ENCODE measurements around the gene DCANP1. TPM values are rescaled to one million over a fixed set of nuclear protein-coding genes. Genes with fewer than 3 reads are reported as not detected.

DCANP1 gene
- total and polyA plus RNA-seq, 9 of the 15 experiments (the other 6 are each of a cell fraction or from before 2014, with no cell fraction given): not detected

GRCh38 chr5:135492319-135492626, 45.1 kb upstream of the DCANP1 start:
- POLR2A ChIA-PET: no interaction called here
- Histone ChIP-seq H3K4me2 (ENCODE audit: insufficient read depth, low read length) (no peak overlapping the region), H2AFZ (ENCODE audit: low read depth, low read length) (no peak overlapping the region), H3K4me3 (no peak overlapping the region), H3K27me3 (ENCODE audit: control insufficient read depth in 2 of 2, insufficient read depth in 2 of 2, low read length in 2 of 2) (peaks cover 0 to 4% of the 10 kb centered on the region in 2 experiments; a peak in 1 of 5 replicates), H3K27ac (ENCODE audit: extremely low read depth, low read depth, low read length) (no peak overlapping the region), H3K9me1 (ENCODE audit: control insufficient read depth, insufficient read depth, low read length) (no peaks in the 10 kb centered on the region), H3K4me1 (replicated peaks in 1 of 2; ENCODE audit: control insufficient read depth in 2 of 2, insufficient read depth in 2 of 2, low read length in 2 of 2) (peaks cover 8 to 34% of the 10 kb centered on the region in 2 experiments; a peak in 4 of 5 replicates), H3K9ac (ENCODE audit: insufficient read depth in 1 of 2, low read depth in 2 of 2, low read length in 2 of 2) (no peak overlapping the region), H4K20me1 (replicated peaks; ENCODE audit: control insufficient read depth, insufficient read depth, low read length) (peaks cover 10% of the 10 kb centered on the region), H3K9me3 (replicated peaks; ENCODE audit: control insufficient read depth, insufficient read depth, low read depth, low read length) (no peaks in the 10 kb centered on the region), H3K79me2 (ENCODE audit: control insufficient read depth, insufficient read depth, low read length) (no peaks in the 10 kb centered on the region), H3K36me3 (ENCODE audit: control insufficient read depth, insufficient read depth, low read length) (no peaks in the 10 kb centered on the region)
- no peak for TF ChIP-seq OTX1 (CRISPR knock-in tag; IDR thresholded peaks at IDR 0.05)
- no peak for TF ChIP-seq ZNF134 (CRISPR knock-in tag; conservative IDR thresholded peaks at IDR 0.05)
- TF ChIP-seq NUFIP1 (IDR thresholded peaks at IDR 0.05; ENCODE audit: partially characterized antibody): no peak
- TF ChIP-seq STAG1 (CRISPR knock-in tag; IDR thresholded peaks at IDR 0.05; ENCODE audit: borderline replicate concordance): no peak
- TF ChIP-seq PCBP1 (IDR thresholded peaks at IDR 0.05; ENCODE audit: low read depth, low read length, poor library complexity, severe bottlenecking): no peak
- TF ChIP-seq TEAD1 (CRISPR knock-in tag; IDR thresholded peaks at IDR 0.05): no peak
- TF ChIP-seq PTRF (tag; IDR thresholded peaks at IDR 0.05): no peak
- TF ChIP-seq NR2C1 (IDR thresholded peaks at IDR 0.05): no peak
- no peak for TF ChIP-seq NR2C1 (tag; IDR thresholded peaks at IDR 0.05)
- no peak for TF ChIP-seq L3MBTL2 (IDR thresholded peaks at IDR 0.05)
- TF ChIP-seq MYNN (IDR thresholded peaks at IDR 0.05): no peak
- no peak for TF ChIP-seq MYNN (CRISPR knock-in tag; IDR thresholded peaks at IDR 0.05)
- TF ChIP-seq ZNF589 (CRISPR knock-in tag; IDR thresholded peaks at IDR 0.05; ENCODE audit: low read depth): no peak
- TF ChIP-seq HOMEZ (CRISPR knock-in tag; IDR thresholded peaks at IDR 0.05): no peak
- no peak for TF ChIP-seq ZNF140 (CRISPR knock-in tag; IDR thresholded peaks at IDR 0.05)
- no peak for TF ChIP-seq HDAC3 (IDR thresholded peaks at IDR 0.05; ENCODE audit: borderline replicate concordance, partially characterized antibody)
- TF ChIP-seq XRCC5 (IDR thresholded peaks at IDR 0.05; ENCODE audit: low read depth, low read length): no peak
- no peak for TF ChIP-seq CXXC5 (CRISPR knock-in tag; IDR thresholded peaks at IDR 0.05)
- TF ChIP-seq TRIM24 (IDR thresholded peaks at IDR 0.05): no peak
- TF ChIP-seq NEUROD1 (IDR thresholded peaks at IDR 0.05; ENCODE audit: borderline replicate concordance, low read depth, low read length, partially characterized antibody): no peak
- ATAC-seq (no peak), DNase-seq (ENCODE audit: extremely low read depth in 1 of 4, low spot score in 3 of 4) (no peak), FAIRE-seq (no peak)
- no TSS peak for BruUV-seq (replicated peaks)
- 30% methylated on average over 3 of the region's 3 CpGs for WGBS (ENCODE audit: insufficient coverage, low coverage, missing lambda C conversion rate)
- intact Hi-C loops (cut with micrococcal nuclease): no loop called here
- in situ Hi-C loops (cut with MboI): no loop called here
- CTCF ChIA-PET (ENCODE audit: low intra/inter-chr PET ratio): no interaction called here
